Gastrocnemius medialis (tissue), 4 donors: Measurements from ENCODE around the gene C1QTNF9.

Experiments
- POLR2A ChIP-seq, 2 donors: fragments of 450-650 bp; IDR thresholded peaks; one replicate each; pipeline ENCODE4 v1.6.1; 2017; ENCODE audit warnings: antibody characterized with exemption in 2 of 2, mild to moderate bottlenecking in 2 of 2, moderate library complexity in 2 of 2
- TF ChIP-seq, protein P1 (sequence below), 5 experiments: fragments of 450-650 bp in 3 of 5; fragments of 200-600 bp in 2 of 5; sonication (generic) in 2 of 5; IDR thresholded peaks in 4 of 5; conservative IDR thresholded peaks in 1 of 5; 1 replicate in 4 of 5; 2 replicates in 1 of 5; pipeline ENCODE4 v1.5.1; 2016 to 2019; ENCODE audit warnings: antibody characterized with exemption in 5 of 5, mild to moderate bottlenecking in 3 of 5, moderate library complexity in 3 of 5

- TF ChIP-seq, protein P1, sequence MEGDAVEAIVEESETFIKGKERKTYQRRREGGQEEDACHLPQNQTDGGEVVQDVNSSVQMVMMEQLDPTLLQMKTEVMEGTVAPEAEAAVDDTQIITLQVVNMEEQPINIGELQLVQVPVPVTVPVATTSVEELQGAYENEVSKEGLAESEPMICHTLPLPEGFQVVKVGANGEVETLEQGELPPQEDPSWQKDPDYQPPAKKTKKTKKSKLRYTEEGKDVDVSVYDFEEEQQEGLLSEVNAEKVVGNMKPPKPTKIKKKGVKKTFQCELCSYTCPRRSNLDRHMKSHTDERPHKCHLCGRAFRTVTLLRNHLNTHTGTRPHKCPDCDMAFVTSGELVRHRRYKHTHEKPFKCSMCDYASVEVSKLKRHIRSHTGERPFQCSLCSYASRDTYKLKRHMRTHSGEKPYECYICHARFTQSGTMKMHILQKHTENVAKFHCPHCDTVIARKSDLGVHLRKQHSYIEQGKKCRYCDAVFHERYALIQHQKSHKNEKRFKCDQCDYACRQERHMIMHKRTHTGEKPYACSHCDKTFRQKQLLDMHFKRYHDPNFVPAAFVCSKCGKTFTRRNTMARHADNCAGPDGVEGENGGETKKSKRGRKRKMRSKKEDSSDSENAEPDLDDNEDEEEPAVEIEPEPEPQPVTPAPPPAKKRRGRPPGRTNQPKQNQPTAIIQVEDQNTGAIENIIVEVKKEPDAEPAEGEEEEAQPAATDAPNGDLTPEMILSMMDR (IDR thresholded peaks at IDR 0.05 in 4 of 5, conservative IDR thresholded peaks at IDR 0.05 in 1 of 5) = no peak
- no peak for TF ChIP-seq POLR2A (IDR thresholded peaks at IDR 0.05)
Observed at GRCh38 chr13:24353736-24354135, 44.4 kb downstream of the C1QTNF9 start.
